Activated naive CD4-positive, alpha-beta T cell treated with anti-CD3 and anti-CD28 coated beads, Interleukin-2, amount 50 U/mL, for 16 hours (primary cell): ENCODE data around the gene TADA1.

Experiments
- DNase-seq: peaks from one replicate; pipeline ENCODE4 v3.0.0-alpha.2; 2020

TADA1 gene, protein sequence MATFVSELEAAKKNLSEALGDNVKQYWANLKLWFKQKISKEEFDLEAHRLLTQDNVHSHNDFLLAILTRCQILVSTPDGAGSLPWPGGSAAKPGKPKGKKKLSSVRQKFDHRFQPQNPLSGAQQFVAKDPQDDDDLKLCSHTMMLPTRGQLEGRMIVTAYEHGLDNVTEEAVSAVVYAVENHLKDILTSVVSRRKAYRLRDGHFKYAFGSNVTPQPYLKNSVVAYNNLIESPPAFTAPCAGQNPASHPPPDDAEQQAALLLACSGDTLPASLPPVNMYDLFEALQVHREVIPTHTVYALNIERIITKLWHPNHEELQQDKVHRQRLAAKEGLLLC

DNA sequence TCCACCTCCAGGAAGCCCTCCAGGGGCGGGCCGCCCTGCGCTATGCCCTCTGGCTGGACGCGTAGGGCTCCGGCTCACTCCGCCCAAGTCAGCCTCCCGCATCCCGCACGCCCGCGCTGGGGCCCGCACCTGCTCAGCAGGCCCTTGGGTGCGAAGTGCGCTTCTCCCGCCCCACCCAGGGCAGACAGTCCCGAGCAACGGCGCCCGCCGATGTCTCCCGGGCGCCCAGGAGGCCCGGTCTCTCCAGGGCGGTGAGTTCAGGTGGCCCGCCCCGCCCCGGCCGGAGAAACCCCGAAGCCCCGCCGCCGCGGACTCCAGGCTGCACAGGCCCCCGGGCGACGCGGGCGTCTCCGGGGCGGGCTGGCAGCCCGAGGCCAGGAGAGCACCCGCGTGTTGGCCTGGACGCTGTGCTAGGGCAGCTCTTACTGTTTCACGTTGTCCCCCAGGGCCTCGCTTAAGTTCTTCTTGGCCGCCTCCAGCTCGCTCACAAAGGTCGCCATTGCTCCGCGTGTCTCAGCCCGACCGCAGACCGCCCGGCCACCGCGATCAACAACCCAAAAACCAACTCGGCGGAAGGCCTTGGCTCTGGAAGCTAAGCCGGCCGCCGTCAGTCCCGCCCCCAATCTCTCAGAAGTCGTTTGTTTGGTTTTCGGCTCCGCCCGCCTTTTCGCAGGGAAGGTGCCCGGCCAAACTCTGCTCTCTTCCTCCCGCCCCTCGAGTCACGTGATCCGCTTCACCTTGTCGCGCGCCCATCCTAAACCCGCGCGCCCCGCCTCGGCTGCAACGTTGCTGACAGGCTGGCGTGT lies at the start of gene TADA1:
Gene TADA1, minus strand, starts transcription at position 531 of the 806 bp plus-strand sequence. Its CDS starts 31 bp downstream, at position 500.
- peak; percentile 100 for DNase-seq

- no peak for DNase-seq
Observed at GRCh38 chr1:166924823-166925541, 48.9 kb upstream of the TADA1 start.

DNA sequence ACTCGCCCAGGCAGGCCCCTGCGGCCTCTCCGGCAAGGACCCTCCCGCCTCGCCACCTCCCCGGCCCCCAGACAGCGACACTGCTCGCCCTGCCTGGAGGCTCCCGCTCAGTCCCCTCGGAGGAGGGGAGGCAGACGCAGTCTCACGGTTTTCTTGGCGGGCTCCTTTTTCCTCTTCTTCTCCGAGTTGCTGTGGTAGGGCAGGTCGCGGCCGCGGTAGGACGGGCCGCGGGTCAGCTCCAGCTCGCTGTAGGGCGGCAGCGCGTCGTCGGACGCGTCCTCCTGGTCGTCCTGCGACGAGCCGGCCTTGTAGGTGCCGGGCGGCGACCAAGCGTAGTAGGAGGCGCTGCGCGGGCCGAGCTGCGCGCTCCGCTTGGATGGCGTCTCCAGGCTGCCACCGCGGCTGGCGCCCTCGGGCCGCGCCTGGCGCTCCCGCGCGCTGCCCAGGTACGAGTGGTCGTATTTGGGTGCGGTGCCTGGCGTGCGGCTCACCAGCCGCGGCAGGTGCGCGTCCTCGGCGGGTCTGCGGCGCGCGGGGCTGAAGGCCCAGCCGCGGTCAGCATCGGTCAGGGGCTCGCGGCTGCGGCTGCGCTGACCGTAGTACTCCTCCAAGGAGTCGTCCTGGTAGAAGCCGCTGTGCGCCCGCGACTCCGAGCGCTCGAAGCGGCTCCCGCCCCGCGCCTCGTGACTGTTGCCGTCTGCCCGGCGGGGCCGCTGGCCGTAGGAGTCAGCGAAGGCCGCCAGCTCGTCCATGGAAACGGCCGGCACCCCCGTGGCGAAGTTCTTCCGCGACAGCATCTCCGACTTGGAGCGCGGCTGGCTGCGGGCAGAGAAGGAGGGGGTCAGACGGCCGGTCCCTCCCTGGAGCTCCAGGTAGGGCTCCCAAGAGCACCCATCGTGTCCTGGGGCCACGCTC lies 44.8 kb upstream of the TADA1 start:
- DNase-seq: no peak

DNA sequence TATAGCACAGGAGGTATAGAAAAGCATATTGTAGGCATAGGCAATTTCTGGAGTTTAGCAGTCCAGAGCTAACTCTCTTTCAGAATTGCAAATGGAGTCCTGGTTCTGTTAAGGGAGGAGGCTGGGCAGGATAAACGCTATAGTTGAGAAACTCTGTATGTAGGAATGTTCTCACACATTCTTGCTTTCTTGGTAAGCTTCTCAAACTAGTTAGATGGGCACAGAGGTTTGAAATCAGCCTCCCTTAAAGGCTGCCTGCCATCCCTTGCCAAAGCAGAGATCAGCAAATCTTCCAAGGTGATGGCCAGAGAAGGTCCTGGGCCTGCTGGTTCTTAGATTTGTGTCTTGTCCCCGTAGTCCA lies 42.9 kb upstream of the TADA1 start:
- DNase-seq: no peak

DNA sequence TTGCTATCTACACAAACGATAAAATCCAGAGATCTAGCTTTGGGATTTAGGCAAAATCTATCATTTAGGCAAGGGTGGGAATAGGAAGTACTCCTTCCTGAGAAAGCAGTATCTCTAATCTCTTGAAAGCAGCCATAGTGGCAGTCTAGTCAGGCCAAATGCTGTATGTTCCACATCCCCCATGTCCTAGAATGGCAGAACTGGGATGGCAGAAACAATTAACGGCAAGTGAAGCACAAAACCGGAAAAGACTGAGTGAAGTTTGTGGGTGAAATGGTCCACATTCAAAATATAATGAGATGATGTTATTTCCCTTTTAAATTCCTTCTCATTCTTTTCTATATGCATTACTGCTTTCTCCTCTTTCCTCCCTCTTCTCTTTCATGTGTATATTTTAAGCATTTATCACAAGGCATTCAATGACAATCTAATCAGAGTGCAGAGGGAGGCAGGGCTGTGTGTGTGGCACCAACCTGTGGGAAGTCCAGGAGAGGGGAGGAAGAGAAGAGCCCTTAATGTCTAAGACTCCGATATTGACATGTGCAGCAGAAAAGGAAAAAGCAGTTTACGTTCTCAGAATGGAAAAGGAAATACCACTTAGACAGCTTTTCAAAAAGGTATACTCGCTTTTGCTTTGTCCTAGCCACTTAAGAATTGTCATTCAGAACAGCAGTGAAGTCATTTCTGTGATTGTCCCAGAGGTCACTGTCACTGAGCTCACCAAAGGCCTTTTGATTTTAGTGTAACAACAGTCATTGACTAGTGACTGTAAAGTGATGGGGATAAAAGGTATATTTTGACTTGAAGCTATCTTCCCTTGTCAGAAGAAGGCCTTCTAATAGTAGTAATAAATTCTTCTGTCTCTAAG lies 42.3 kb upstream of the TADA1 start:
- DNase-seq: no peak

GRCh38 chr1:166915941-166916340 lies 39.9 kb upstream of the TADA1 start:
- DNase-seq: no peak

- DNase-seq: no peak
Observed at GRCh38 chr1:166915042-166915441, 39.0 kb upstream of the TADA1 start.

DNA sequence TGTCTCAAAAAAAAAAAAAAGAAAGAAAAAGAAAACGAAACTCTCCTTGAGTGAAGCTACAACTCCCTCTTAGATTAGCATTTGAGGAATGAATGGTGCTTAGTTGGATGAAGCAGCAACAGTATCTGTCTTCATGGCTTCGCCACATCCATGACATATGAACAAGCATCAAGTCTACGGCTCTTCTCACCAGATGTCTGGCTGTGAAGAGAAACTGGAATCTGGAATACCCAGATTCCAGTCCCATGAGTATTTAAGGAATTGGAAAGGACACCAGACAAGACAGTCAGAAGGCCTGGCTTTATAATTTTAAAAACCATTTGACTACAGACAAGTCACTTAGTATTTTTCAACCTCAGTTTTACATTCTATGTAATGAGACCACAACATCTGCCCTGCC lies 38.0 kb upstream of the TADA1 start:
- DNase-seq: no peak

DNA sequence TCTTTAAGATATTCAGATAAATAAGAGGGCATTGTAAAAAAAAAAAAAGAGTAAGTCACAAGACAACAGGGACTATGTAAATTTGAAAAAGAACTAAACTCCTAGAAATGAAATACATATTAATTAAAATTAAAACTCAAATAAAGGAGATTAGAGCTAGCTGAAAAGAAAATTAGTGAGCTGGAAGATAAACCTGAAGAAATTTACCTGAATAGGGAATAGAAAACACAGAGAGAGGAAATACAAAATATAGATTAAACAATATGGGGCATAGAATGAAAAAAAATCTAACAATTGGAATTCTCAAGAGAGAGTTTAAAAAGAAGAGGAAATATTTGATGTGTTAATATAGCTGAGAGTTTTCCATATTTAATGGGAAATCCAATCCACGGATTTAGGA lies 35.6 kb upstream of the TADA1 start:
- no peak for DNase-seq

DNA sequence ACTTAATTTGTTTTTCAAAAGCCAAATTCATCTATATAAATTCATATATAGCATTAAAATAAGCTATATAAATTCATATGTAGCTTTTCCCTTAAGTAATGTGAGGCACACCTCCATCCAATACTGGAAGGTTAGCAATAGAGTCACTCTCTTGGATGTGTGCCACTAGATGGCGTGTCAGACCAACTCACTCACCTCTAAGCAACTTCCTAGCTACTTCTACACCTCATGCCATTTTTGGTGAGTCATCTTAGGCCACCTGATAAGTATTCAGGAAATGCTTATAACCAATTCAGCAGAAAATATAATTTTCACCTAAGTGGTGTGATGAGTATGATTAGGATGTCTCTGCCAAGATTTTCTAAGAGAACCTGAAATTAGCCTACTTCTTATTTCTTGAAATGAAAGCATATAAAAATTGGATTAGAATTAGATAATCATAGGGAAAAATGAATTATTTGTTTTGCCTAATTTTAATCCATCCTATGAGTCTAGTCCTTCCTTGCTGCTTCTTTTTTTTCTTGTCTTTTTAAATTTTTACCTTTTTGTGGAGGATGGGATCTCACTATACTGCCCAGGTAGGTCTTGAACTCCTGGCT lies 34.4 kb upstream of the TADA1 start:
- DNase-seq: peak; percentile 74

GRCh38 chr1:166908942-166909341 lies 32.9 kb upstream of the TADA1 start:
- DNase-seq: no peak

GRCh38 chr1:166907763-166908162 lies 31.7 kb upstream of the TADA1 start:
- DNase-seq: no peak

GRCh38 chr1:166907051-166907450 lies 31.0 kb upstream of the TADA1 start:
- DNase-seq: no peak

DNA sequence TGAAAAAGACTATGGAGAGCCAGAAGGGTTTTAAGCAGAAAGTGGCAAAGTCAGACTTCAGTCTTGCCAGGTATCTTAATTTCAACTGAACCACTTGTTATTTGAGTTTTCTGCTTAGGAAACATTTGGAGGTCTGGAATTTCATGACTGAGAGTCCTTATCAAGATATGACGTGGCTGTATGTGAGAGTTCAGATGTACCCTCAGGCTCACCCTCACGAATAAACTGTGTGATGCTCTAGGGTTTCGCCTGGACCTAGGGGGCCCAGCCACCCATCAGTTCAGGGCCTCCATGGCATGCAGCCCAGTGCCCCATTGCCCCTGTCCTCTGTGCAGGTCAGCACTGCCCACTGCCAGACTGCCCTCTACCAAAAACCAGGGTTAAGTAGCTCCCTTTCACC lies 30.6 kb upstream of the TADA1 start:
- DNase-seq: no peak

GRCh38 chr1:166905900-166906299 lies 29.8 kb upstream of the TADA1 start:
- DNase-seq: no peak

GRCh38 chr1:166905136-166905535 lies 29.1 kb upstream of the TADA1 start:
- no peak for DNase-seq

- DNase-seq: no peak
Observed at GRCh38 chr1:166903232-166903631, 27.2 kb upstream of the TADA1 start.

DNA sequence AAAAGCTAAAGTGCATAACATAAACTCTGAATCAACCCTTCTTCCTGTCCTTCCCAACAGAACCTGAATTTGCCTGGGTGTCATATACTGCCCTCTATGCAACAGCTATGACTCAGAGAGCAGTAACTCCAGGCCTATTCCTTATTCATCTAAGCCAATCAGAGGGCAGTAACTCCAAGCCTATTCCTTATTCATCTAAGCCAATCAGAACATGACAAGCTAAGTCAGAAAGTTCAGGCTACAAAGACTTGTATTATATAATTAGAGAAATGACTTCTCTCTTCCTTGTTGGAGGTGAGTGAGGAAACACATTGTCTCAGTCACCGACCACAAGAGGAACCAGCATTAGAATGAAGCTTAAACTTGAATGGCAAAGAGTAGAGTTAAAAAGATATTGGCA lies 26.2 kb upstream of the TADA1 start:
- no peak for DNase-seq

DNA sequence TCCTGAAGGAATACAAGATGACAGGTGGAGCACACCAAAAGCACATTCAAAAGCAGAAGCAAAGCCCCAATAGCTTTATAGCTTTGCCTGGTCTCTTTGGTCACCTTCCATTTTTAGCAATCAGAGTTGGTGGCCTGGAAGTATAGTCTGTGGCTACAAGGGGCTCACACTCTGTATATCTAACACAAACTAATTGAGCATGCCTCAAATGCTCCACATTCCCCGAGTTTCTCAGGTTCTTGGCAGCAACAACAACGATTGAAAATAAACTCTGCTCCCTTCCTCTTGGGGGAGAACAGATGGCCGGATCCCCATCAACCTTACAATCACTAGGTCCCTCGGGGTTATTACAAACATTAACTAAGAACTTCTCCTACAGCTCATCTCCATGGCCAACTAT lies 24.9 kb upstream of the TADA1 start:
- DNase-seq: no peak

GRCh38 chr1:166899769-166900168 lies 23.7 kb upstream of the TADA1 start:
- no peak for DNase-seq

GRCh38 chr1:166895766-166896165 lies 19.7 kb upstream of the TADA1 start:
- no peak for DNase-seq
